NK-92 (cell line): ENCODE results near the gene FTL.

Source experiments
- DNase-seq: peaks from one replicate; lab custom pipeline; 2025; ENCODE audit not compliant: unreplicated experiment; lab: John Stamatoyannopoulos, UW

Gene FTL

GRCh38 chr19:48965806-48966540 is 864 bp downstream of the FTL start:
- peak; percentile 53 for DNase-seq

- DNase-seq: no peak
These were observed 1.6 kb downstream of the FTL start for GRCh38 chr19:48966541-48967345.

GRCh38 chr19:48967346-48968178 is 2.5 kb downstream of the FTL start:
- no peak for DNase-seq

GRCh38 chr19:48968179-48968661 is 3.1 kb downstream of the FTL start:
- DNase-seq: no peak

GRCh38 chr19:48968813-48969218 is 3.7 kb downstream of the FTL start:
- no peak for DNase-seq

GRCh38 chr19:48969276-48970138 is 4.4 kb downstream of the FTL start:
- no peak for DNase-seq

- no peak for DNase-seq
These were observed 5.1 kb downstream of the FTL start for GRCh38 chr19:48970139-48970766.

GRCh38 chr19:48970923-48971395 is 5.8 kb downstream of the FTL start:
- DNase-seq: no peak

GRCh38 chr19:48975947-48976847 is 11.1 kb downstream of the FTL start:
- no peak for DNase-seq

GRCh38 chr19:48977061-48977460 is 12.0 kb downstream of the FTL start:
- no peak for DNase-seq

- no peak for DNase-seq
These were observed 17.2 kb downstream of the FTL start for GRCh38 chr19:48982280-48982679.

- DNase-seq: no peak
These were observed 20.6 kb downstream of the FTL start for GRCh38 chr19:48985711-48986110.

GRCh38 chr19:48986211-48986610 is 21.1 kb downstream of the FTL start:
- DNase-seq: no peak

- no peak for DNase-seq
These were observed 22.2 kb downstream of the FTL start for GRCh38 chr19:48987323-48987722.

- DNase-seq: no peak
These were observed 23.2 kb downstream of the FTL start for GRCh38 chr19:48988286-48988685.

GRCh38 chr19:48988860-48989259 is 23.8 kb downstream of the FTL start:
- DNase-seq: no peak

GRCh38 chr19:48989701-48990291 is 24.7 kb downstream of the FTL start:
- DNase-seq: no peak

- no peak for DNase-seq
These were observed 25.3 kb downstream of the FTL start for GRCh38 chr19:48990400-48990799.
